ENCODE data around the gene DPP7. TPM values are rescaled to one million over a fixed set of nuclear protein-coding genes. Genes with fewer than 3 reads are reported as not detected.

The DPP7 gene
- total RNA-seq, 1 experiment from 2014 or later: 43.8 TPM

- DNase-seq (ENCODE audit: low read depth): no peak
Measured at GRCh38 chr9:137095664-137096517, 18.6 kb downstream of the DPP7 start.

GRCh38 chr9:137089232-137089947 lies 25.1 kb downstream of the DPP7 start:
- no peak for DNase-seq (ENCODE audit: low read depth)

- no peak for DNase-seq (ENCODE audit: low read depth)
Measured at GRCh38 chr9:137088121-137088520, 26.4 kb downstream of the DPP7 start.

GRCh38 chr9:137087409-137087925 lies 27.1 kb downstream of the DPP7 start:
- no peak for DNase-seq (ENCODE audit: low read depth)

GRCh38 chr9:137086531-137087408 lies 27.8 kb downstream of the DPP7 start, which contains the start of gene MAN1B1:
TSS of gene MAN1B1 (plus strand) at chr9:137086985. CDS start at chr9:137087000, 15 bp downstream.
- peak; percentile 100 for DNase-seq (ENCODE audit: low read depth)

- DNase-seq (ENCODE audit: low read depth): peak; percentile 32
Measured at GRCh38 chr9:137085920-137086530, 28.5 kb downstream of the DPP7 start.

GRCh38 chr9:137084526-137084925 lies 30.0 kb downstream of the DPP7 start:
- DNase-seq (ENCODE audit: low read depth): no peak

DNA sequence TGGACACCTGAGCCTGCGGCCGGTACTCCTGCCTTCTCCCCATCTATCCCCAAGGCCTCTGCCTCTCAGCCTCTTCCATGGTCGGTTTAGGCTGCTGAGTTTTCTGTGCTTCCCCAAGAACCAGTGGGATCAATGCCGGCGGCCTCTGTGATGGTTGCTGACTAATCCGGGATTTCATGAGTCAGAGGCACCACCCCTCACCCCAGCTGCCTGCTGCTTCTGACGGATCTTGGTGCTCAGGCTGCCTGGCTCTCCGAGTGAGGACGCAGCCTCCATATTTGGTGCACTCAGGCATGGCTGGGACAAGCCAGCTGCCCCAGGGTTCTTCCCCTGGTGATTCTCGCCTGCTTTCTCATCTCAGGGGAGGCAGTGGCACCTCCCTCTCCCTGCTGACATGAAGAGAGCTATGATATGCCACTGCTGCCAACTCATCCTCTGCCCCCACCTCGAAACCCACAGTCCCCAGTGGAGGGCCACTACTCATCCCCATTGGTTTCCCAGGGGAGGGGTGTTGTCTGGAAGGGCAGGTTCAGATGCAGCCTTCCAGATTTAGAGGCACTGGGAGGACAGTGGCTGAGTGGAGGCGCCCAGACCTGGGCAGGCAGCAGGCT lies 31.0 kb downstream of the DPP7 start:
- peak; percentile 98 for DNase-seq (ENCODE audit: low read depth)

GRCh38 chr9:137082925-137083290 lies 31.6 kb downstream of the DPP7 start:
- no peak for DNase-seq (ENCODE audit: low read depth)

- no peak for DNase-seq (ENCODE audit: low read depth)
Measured at GRCh38 chr9:137082222-137082924, 32.2 kb downstream of the DPP7 start.

DNA sequence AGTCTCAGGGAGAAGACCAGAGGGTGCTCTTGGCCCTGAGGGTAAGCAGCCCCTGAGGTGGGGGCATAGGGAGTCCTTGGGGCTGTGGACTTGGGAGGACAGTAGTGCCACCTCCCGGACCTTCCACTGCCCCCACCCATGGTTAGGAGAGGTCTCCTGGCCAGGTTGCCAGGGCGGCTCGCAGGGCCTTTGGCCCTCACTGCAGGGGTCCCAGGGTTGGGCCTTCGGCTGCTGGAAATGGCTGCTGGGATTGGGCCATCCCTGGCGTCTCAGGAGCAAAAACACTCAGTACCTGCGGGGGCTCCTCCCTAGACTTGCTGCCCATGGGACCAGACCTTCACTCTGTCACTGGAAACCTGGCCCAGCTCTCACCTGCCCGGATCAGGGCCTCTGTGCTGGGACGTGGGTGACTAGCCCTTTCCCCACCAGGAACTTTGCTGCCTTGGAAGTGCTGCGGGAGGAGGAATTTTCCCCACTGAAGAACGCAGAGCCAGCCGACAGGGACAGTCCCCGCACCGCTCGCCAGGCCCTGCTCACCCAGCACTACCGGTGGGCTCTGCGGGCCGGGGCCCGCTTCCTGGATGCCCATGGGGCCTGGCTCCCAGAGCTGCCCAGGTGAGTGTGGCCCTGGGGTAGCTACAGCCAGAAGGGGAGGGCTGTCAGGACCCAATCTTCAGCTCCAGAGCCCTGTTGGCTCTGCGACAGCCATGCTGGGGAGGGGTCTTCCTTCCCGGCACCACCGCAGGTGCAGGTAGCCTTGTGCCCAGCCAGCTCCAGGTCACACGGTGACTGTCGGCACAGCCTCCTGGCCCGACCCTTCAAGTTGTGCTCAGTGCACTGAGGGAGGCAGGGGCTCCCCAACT lies 34.0 kb downstream of the DPP7 start:
- no peak for DNase-seq (ENCODE audit: low read depth)

- DNase-seq (ENCODE audit: low read depth): no peak
Measured at GRCh38 chr9:137079401-137079787, 35.1 kb downstream of the DPP7 start.

DNA sequence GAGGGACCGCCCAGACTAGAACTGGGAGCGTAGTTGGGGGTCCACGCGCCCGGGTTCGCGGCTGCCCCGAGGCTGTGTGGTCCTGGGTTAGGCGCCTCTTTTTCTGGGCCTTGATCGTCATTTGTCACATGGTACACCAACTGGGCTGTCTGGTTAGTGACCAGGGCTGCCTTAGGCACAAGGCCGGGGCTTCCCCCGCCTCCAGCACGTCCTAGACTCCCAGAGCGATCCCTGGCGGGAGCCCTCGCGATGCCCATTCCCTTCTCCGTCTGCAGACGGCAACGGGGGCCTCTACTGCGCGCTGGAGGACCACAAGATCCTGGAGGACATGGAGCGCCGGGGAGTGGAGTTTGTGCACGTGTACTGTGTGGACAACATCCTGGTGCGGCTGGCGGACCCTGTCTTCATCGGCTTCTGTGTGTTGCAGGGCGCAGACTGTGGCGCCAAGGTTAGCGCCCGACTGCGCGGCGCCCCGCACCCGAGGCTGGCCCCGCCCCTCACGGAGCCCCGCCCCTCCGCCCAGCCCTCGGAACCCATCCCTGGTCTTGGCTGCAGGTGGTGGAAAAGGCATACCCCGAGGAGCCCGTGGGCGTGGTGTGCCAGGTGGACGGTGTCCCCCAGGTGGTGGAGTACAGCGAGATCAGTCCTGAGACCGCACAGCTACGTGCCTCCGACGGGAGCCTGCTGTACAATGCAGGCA lies 35.7 kb downstream of the DPP7 start:
- DNase-seq (ENCODE audit: low read depth): no peak

DNA sequence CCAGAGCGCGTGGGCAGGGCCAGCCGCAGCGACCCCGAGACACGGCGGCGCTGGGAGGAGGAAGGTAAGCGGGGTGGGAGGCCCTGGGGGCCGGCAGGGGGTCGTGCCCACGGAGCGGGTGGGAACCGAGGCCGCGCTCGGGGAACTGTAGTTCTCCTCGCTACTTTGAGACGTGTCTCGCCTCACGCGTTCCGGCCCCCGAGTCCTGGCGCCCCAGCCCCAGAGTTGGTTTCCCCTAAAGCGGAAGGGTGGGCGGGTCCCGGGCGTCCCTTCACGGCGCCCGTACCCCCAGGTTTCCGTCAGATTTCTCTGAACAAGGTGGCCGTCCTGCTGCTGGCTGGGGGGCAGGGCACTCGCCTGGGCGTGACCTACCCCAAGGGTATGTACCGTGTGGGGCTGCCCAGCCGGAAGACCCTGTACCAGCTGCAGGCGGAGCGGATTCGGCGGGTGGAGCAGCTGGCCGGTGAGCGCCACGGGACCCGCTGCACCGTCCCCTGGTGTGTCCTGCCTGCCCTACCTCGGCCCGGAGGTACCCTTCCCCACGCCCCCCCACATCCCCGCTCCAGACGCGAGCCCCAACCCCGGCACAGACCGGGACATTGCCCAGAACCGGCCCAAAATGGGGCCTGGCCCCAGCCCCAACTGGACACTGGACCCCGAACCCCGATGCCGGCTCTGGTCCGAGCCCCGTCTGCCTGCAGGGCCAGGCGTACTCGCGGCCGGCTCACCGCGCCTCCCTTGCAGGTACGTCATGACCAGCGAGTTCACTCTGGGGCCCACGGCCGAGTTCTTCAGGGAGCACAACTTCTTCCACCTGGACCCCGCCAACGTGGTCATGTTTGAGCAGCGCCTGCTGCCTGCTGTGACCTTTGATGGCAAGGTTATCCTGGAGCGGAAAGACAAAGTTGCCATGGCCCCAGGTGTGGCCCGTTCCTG lies 36.5 kb downstream of the DPP7 start:
- no peak for DNase-seq (ENCODE audit: low read depth)

- DNase-seq (ENCODE audit: low read depth): no peak
Measured at GRCh38 chr9:137077010-137077747, 37.4 kb downstream of the DPP7 start, which contains the start of gene UAP1L1. TSS of gene UAP1L1 (plus strand) at chr9:137077517. CDS start at chr9:137077533, 16 bp downstream.

DNA sequence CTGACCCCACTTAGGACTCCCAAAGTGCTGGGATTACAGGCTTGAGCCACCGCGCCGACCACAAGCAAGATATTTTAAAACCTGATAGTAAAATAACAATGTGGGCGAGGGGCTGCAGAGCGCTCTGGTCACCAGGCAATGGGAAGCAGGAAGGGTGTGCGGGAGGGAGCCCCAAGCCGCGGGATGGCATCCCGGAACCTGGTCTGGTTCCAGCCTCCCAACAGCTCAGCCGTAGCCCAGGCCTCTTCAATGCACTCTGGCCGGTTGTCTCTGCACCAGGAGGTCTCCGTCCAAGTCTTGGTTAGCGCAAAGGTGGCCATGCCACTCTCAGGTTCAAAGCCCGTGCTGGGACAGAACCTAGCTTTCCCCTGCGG lies 37.9 kb downstream of the DPP7 start:
- no peak for DNase-seq (ENCODE audit: low read depth)
